Left cardiac atrium (tissue), 4 donors: Measurements from ENCODE around the gene FAM89B. TPM values are rescaled to one million over a fixed set of nuclear protein-coding genes. Genes with fewer than 3 reads are reported as not detected.

Source experiments
- ATAC-seq, 2 donors: fragments of 200-7000 bp; cut with Tn5 transposase; one replicate each; pipeline ENCODE4 v1.9.1; 2020; ENCODE audit warnings: mild to moderate bottlenecking in 2 of 2, moderate library complexity in 2 of 2
- DNase-seq: peaks from one replicate; pipeline ENCODE4 v3.0.0-alpha.2; 2020
- intact Hi-C, 2 donors: fragments of 100-400 bp; cut with DNase I; formaldehyde crosslinking; loops; one replicate each; pipeline versions ENCODE4 v1.14.1 to v1.15.1; 2022 to 2023
- total RNA-seq, 2 donors: library from RNA; stranded (reverse); fragmentation: NEBNext Ultra II Directional; extraction: Animal tissue kit (Norgen Biotek cat#: 25700); gene quantifications; one replicate each; pipeline ENCODE4 v1.2.1, GENCODE V29; 2021
- donor health status: DM: no; HTN: yes; CAD: no.
- donor health status: DM: no; HTN: yes; CAD: no; lungs with severe emphysema.
- donor health status: DM: yes; HTN: yes; CAD: no.
- donor health status: Dilated cardiomyopathy.

FAM89B gene
- total RNA-seq, 2 donors from 2014 or later = 33.5 to 34.5 TPM

- intact Hi-C loops = loop anchor here in 1 of 2 donors (10.0 kb wide), 1 partner anchor 51 kb away; no protein-coding TSS in a partner anchor
- no peak for DNase-seq
- no peak for ATAC-seq
Measured at GRCh38 chr11:65595543-65596281, 23.4 kb downstream of the FAM89B start, which contains the start of gene KCNK7. Gene KCNK7 (minus strand): TSS chr11:65595800. CDS start chr11:65595772, 28 bp downstream.

GRCh38 chr11:65596520-65596919 is 24.2 kb downstream of the FAM89B start:
- no peak for DNase-seq
- intact Hi-C loops = loop anchor here in 1 of 2 donors (10.0 kb wide), 1 partner anchor 52 kb away; no protein-coding TSS in a partner anchor
- ATAC-seq = no peak

GRCh38 chr11:65598258-65598699 is 25.9 kb downstream of the FAM89B start:
- intact Hi-C loops = loop anchor here in 1 of 2 donors (10.0 kb wide), 1 partner anchor 53 kb away; no protein-coding TSS in a partner anchor
- no peak for DNase-seq
- ATAC-seq = no peak

GRCh38 chr11:65599216-65599954 is 27.0 kb downstream of the FAM89B start:
- intact Hi-C loops = loop anchor here in 1 of 2 donors (10.0 kb wide), 1 partner anchor 55 kb away; no protein-coding TSS in a partner anchor
- no peak for DNase-seq
- no peak for ATAC-seq

- ATAC-seq (no peak), DNase-seq (no peak)
- intact Hi-C loops = loop anchor here in 1 of 2 donors (10.0 kb wide), 1 partner anchor 55 kb away; no protein-coding TSS in a partner anchor
Measured at GRCh38 chr11:65599955-65600246, 27.6 kb downstream of the FAM89B start.

- no peak for DNase-seq
- ATAC-seq = no peak
- intact Hi-C loops = no loop called here
Measured at GRCh38 chr11:65604258-65604657, 31.9 kb downstream of the FAM89B start.

- ATAC-seq (peak; percentile 97 to 98), DNase-seq (peak; percentile 95)
- intact Hi-C loops = no loop called here
Measured at GRCh38 chr11:65606876-65607613, 34.7 kb downstream of the FAM89B start.

GRCh38 chr11:65607614-65608426 is 35.5 kb downstream of the FAM89B start:
- DNase-seq (no peak), ATAC-seq (no peak)
- intact Hi-C loops = no loop called here

- intact Hi-C loops = no loop called here
- DNase-seq = no peak
- ATAC-seq = no peak
Measured at GRCh38 chr11:65609229-65609628, 36.9 kb downstream of the FAM89B start.

GRCh38 chr11:65609665-65610064 is 37.3 kb downstream of the FAM89B start:
- intact Hi-C loops = loop anchor here in 1 of 2 donors (5.0 kb wide), 1 partner anchor 32 kb away; the partner anchor contains the start of gene EHBP1L1
- DNase-seq = no peak
- ATAC-seq = no peak

- intact Hi-C loops = loop anchor here in 1 of 2 donors (5.0 kb wide), 1 partner anchor 33 kb away; the partner anchor contains the start of gene EHBP1L1
- ATAC-seq (no peak), DNase-seq (no peak)
Measured at GRCh38 chr11:65610404-65610803, 38.1 kb downstream of the FAM89B start.

- intact Hi-C loops = loop anchor here in 1 of 2 donors (5.0 kb wide), 1 partner anchor 34 kb away; the partner anchor contains the start of gene EHBP1L1
- no peak for ATAC-seq
- DNase-seq = peak; percentile 79
Measured at GRCh38 chr11:65611028-65611757, 38.9 kb downstream of the FAM89B start.

- no peak for ATAC-seq
- intact Hi-C loops = loop anchor here in 1 of 2 donors (5.0 kb wide), 1 partner anchor 35 kb away; the partner anchor contains the start of gene EHBP1L1
Measured at GRCh38 chr11:65611758-65612603, 39.6 kb downstream of the FAM89B start.

GRCh38 chr11:65612691-65613090 is 40.4 kb downstream of the FAM89B start:
- intact Hi-C loops = loop anchor here in 1 of 2 donors (5.0 kb wide), 1 partner anchor 35 kb away; the partner anchor contains the start of gene EHBP1L1
- DNase-seq (no peak), ATAC-seq (no peak)

More at GRCh38 chr11:65611758-65612603, 39.6 kb downstream of the FAM89B start:
- no peak for DNase-seq

GRCh38 chr11:65613091-65613928 is 41.0 kb downstream of the FAM89B start:
- ATAC-seq (no peak), DNase-seq (no peak)
- intact Hi-C loops = loop anchor here in 1 of 2 donors (5.0 kb wide), 1 partner anchor 36 kb away; the partner anchor contains the start of gene EHBP1L1
